LoVo (cell line): Measurements from ENCODE around the gene ZNF714.
"Not testable (repeated sequence)": the region's sequence is repeated elsewhere in the genome, so short reads cannot be mapped to it uniquely, and the experiment has no call there.

Experiments used
- DNase-seq: peaks from one replicate; pipeline ENCODE4 v3.0.0-alpha.2; 2016; ENCODE audit warnings: low spot score

ZNF714 gene

GRCh38 chr19:21130097-21130775, 48.2 kb downstream of the ZNF714 start:
- DNase-seq: no peak

GRCh38 chr19:21133633-21134032, 51.6 kb downstream of the ZNF714 start:
- no peak for DNase-seq

- no peak for DNase-seq
These were observed 52.9 kb downstream of the ZNF714 start for GRCh38 chr19:21134934-21135366.

GRCh38 chr19:21135433-21135832, 53.4 kb downstream of the ZNF714 start:
- no peak for DNase-seq

GRCh38 chr19:21138130-21138529, 56.1 kb downstream of the ZNF714 start:
- no peak for DNase-seq

- DNase-seq: not testable (repeated sequence)
These were observed 59.0 kb downstream of the ZNF714 start for GRCh38 chr19:21141006-21141405.

- DNase-seq: peak; percentile 89
These were observed 59.9 kb downstream of the ZNF714 start, which contains the start of gene ZNF431 for GRCh38 chr19:21141787-21142464. Gene ZNF431, plus strand, starts transcription at chr19:21142040. Its CDS starts 144 bp downstream, at chr19:21142184.

- no peak for DNase-seq
These were observed 61.4 kb downstream of the ZNF714 start for GRCh38 chr19:21143428-21143827.

- peak; percentile 65 for DNase-seq
These were observed 61.9 kb downstream of the ZNF714 start for GRCh38 chr19:21143854-21144253.

GRCh38 chr19:21147540-21147939, 65.5 kb downstream of the ZNF714 start:
- no peak for DNase-seq

- no peak for DNase-seq
These were observed 66.7 kb downstream of the ZNF714 start for GRCh38 chr19:21148681-21149080.

GRCh38 chr19:21149877-21150276, 67.9 kb downstream of the ZNF714 start:
- DNase-seq: no peak

- DNase-seq: no peak
These were observed 69.5 kb downstream of the ZNF714 start for GRCh38 chr19:21151460-21151859.

GRCh38 chr19:21158523-21159135, 76.6 kb downstream of the ZNF714 start:
- DNase-seq: no peak

GRCh38 chr19:21164541-21164940, 82.5 kb downstream of the ZNF714 start:
- no peak for DNase-seq

GRCh38 chr19:21166436-21166835, 84.4 kb downstream of the ZNF714 start:
- no peak for DNase-seq
